HG03571 (cell line): ENCODE data around the gene DHX30.
"Not testable (repeated sequence)": the region's sequence is repeated elsewhere in the genome, so short reads cannot be mapped to it uniquely, and the experiment has no call there.

Experiments used
- ATAC-seq: cut with Tn5 transposase; IDR thresholded peaks from one replicate; pipeline ENCODE4 v1.9.1; 2021; ENCODE audit not compliant: unreplicated experiment

Gene DHX30

GRCh38 chr3:47803480-47804025, 615 bp downstream of the DHX30 start:
- ATAC-seq: no peak

GRCh38 chr3:47804577-47804976, 1.6 kb downstream of the DHX30 start:
- ATAC-seq: no peak

GRCh38 chr3:47813551-47814177, 10.7 kb downstream of the DHX30 start:
- ATAC-seq: no peak

GRCh38 chr3:47817609-47818008, 14.7 kb downstream of the DHX30 start:
- no peak for ATAC-seq

- ATAC-seq: peak; percentile 92
Observed at GRCh38 chr3:47824541-47825473, 21.9 kb downstream of the DHX30 start.

GRCh38 chr3:47825590-47825989, 22.7 kb downstream of the DHX30 start:
- no peak for ATAC-seq

- not testable (repeated sequence) for ATAC-seq
Observed at GRCh38 chr3:47829482-47829881, 26.5 kb downstream of the DHX30 start.

GRCh38 chr3:47836986-47837385, 34.0 kb downstream of the DHX30 start:
- no peak for ATAC-seq

GRCh38 chr3:47838503-47838902, 35.6 kb downstream of the DHX30 start:
- no peak for ATAC-seq

GRCh38 chr3:47841786-47842349, 38.9 kb downstream of the DHX30 start:
- no peak for ATAC-seq

GRCh38 chr3:47846186-47846879, 43.4 kb downstream of the DHX30 start:
- no peak for ATAC-seq

- no peak for ATAC-seq
Observed at GRCh38 chr3:47846880-47847248, 43.9 kb downstream of the DHX30 start.

GRCh38 chr3:47847260-47847659, 44.3 kb downstream of the DHX30 start:
- no peak for ATAC-seq

- no peak for ATAC-seq
Observed at GRCh38 chr3:47847801-47848518, 45.0 kb downstream of the DHX30 start.

- ATAC-seq: no peak
Observed at GRCh38 chr3:47848599-47849117, 45.7 kb downstream of the DHX30 start.

- no peak for ATAC-seq
Observed at GRCh38 chr3:47849186-47849698, 46.3 kb downstream of the DHX30 start.

GRCh38 chr3:47849699-47850563, 47.0 kb downstream of the DHX30 start:
- no peak for ATAC-seq

GRCh38 chr3:47850564-47851410, 47.8 kb downstream of the DHX30 start:
- ATAC-seq: no peak
